ENCODE results near the gene OPRM1.

The OPRM1 gene

DNA sequence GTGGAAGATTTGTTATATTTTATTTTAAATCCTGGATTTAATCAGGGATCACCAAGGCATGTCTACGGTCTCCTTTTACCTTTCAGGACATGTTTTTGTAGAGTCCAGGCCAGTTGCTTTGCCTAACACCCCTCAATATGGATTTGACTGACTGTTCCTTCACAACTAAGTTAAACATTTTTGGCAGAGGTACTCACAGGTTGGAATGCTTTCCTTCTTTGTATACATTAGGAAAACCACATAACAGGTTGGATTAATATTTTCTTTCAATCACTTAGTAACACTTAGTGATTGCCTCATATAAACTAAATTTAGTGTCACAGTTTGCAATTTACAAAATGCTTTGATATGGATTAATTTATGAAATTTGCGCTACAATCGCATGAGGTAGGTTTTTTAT, 253.0 kb downstream of the OPRM1 start:
- DNase-seq, result no peak

GRCh38 chr6:154292855-154293519, 253.9 kb downstream of the OPRM1 start:
- DNase-seq, result no peak

DNA sequence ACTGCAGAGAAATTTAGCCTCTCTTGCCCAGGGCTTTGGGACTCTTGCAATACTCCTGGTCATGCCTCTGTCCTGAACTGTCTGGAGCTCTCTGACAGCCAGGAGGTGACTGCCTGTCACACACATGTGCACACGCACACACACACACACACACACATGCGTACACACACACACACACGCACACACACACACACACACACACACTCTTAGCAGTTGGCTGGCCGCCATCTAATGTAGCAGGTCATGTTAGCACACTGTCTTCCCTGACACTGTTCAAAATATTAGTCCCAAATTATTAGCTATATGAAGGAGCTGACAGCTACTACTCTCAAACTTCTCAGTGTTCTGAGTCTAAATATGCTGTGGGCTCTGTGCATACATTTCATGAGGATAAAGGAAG, 256.7 kb downstream of the OPRM1 start:
- no peak for DNase-seq

All from hematopoietic multipotent progenitor cell treated with erythropoietin and hydrocortisone succinate and interleukin-3 and kit ligand, for 8 days (in vitro differentiated cells).